Thoracic aorta (tissue), 2 donors: ENCODE results near the gene SHROOM4. TPM values are rescaled to one million over a fixed set of nuclear protein-coding genes. Genes with fewer than 3 reads are reported as not detected.

Experiments
- ATAC-seq: fragments of 150-250 bp; one replicate; pipeline ENCODE4 v1.8.0; 2017; ENCODE audit warnings: low read depth; ENCODE audit not compliant: insufficient number of reproducible peaks, low FRiP score
- DNase-seq: peaks from one replicate; pipeline ENCODE4 v3.0.0-alpha.2; 2020; ENCODE audit warnings: low spot score
- H3K27ac ChIP-seq, 2 donors: fragments of 200-600 bp; sonication (generic); 1 replicate in 1 of 2; 2 replicates in 1 of 2; pipeline ENCODE4 v1.5.1; 2016; ENCODE audit warnings: mild to moderate bottlenecking in 2 of 2, moderate library complexity in 2 of 2
- H3K27me3 ChIP-seq: fragments of 200-600 bp; sonication (generic); replicated peaks from 2 replicates; pipeline ENCODE4 v1.6.0; 2016; ENCODE audit warnings: mild to moderate bottlenecking; ENCODE audit not compliant: insufficient read depth
- H3K36me3 ChIP-seq: fragments of 200-600 bp; sonication (generic); one replicate; pipeline ENCODE4 v1.5.1; 2016
- H3K4me1 ChIP-seq, 2 donors: fragments of 200-600 bp; sonication (generic); 1 replicate in 1 of 2; 2 replicates in 1 of 2; pipeline versions ENCODE4 v1.5.1 to v1.6.0; 2016; ENCODE audit warnings: low read depth in 2 of 2, mild to moderate bottlenecking in 1 of 2; ENCODE audit not compliant: control insufficient read depth in 1 of 2
- H3K4me3 ChIP-seq: fragments of 200-600 bp; sonication (generic); 2 replicates; pipeline ENCODE4 v1.5.1; 2016; ENCODE audit warnings: mild to moderate bottlenecking
- H3K9me3 ChIP-seq: fragments of 200-600 bp; sonication (generic); 2 replicates; pipeline ENCODE4 v1.5.1; 2016
- total RNA-seq, 2 donors: library from RNA; depleted of rRNA; stranded (reverse); fragments of >200 nt; gene quantifications; one replicate each; pipeline versions ENCODE4 v1.1.0 to v1.2.3, GENCODE V29; 2016
- TF ChIP-seq, protein P1 (sequence below): fragments of 200-600 bp; sonication (generic); IDR thresholded peaks from one replicate; pipeline ENCODE4 v1.5.1; 2019; ENCODE audit warnings: antibody characterized with exemption

The SHROOM4 gene
- total RNA-seq, 2 donors from 2014 or later: 16.0 to 24.2 TPM

DNA sequence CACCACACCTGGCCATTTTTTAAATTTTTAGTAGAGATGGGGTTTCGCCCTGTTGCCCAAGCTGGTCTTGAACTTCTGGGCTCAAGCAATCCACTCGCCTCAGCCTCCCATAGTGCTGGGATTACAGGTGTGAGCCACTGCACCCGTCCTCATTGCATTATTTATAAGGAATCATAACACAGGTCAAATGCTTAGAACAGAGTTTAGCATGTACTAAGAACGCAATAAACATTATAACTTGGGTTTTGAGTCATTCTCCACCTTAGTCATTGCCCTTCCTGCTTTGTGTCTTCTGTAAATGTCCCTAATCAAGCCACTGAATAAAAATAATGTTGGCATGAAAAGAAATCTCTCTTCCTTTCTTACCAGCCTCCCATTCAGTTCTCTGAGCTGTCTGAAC lies 38.5 kb upstream of the SHROOM4 start:
- TF ChIP-seq, protein P1, sequence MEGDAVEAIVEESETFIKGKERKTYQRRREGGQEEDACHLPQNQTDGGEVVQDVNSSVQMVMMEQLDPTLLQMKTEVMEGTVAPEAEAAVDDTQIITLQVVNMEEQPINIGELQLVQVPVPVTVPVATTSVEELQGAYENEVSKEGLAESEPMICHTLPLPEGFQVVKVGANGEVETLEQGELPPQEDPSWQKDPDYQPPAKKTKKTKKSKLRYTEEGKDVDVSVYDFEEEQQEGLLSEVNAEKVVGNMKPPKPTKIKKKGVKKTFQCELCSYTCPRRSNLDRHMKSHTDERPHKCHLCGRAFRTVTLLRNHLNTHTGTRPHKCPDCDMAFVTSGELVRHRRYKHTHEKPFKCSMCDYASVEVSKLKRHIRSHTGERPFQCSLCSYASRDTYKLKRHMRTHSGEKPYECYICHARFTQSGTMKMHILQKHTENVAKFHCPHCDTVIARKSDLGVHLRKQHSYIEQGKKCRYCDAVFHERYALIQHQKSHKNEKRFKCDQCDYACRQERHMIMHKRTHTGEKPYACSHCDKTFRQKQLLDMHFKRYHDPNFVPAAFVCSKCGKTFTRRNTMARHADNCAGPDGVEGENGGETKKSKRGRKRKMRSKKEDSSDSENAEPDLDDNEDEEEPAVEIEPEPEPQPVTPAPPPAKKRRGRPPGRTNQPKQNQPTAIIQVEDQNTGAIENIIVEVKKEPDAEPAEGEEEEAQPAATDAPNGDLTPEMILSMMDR: no peak
- no peak for ATAC-seq
- no peaks in the 10 kb centered on the region for H3K36me3 ChIP-seq

GRCh38 chrX:50842221-50842620 lies 28.2 kb upstream of the SHROOM4 start:
- H3K4me3 ChIP-seq: no peak overlapping the region
- H3K9me3 ChIP-seq: no peaks in the 10 kb centered on the region
- DNase-seq (no peak), ATAC-seq (no peak)
- no peak overlapping the region for H3K27ac ChIP-seq
- H3K4me1 ChIP-seq: no peaks in the 10 kb centered on the region
- TF ChIP-seq, protein P1: no peak
- no peaks in the 10 kb centered on the region for H3K36me3 ChIP-seq
- no peaks in the 10 kb centered on the region for H3K27me3 ChIP-seq

More for the DNA sequence above, 38.5 kb upstream of the SHROOM4 start:
- H3K4me3 ChIP-seq: no peak overlapping the region
- DNase-seq: no peak
- H3K27ac ChIP-seq: no peak overlapping the region
- no peaks in the 10 kb centered on the region for H3K9me3 ChIP-seq
- no peaks in the 10 kb centered on the region for H3K27me3 ChIP-seq
- H3K4me1 ChIP-seq: no peaks in the 10 kb centered on the region

DNA sequence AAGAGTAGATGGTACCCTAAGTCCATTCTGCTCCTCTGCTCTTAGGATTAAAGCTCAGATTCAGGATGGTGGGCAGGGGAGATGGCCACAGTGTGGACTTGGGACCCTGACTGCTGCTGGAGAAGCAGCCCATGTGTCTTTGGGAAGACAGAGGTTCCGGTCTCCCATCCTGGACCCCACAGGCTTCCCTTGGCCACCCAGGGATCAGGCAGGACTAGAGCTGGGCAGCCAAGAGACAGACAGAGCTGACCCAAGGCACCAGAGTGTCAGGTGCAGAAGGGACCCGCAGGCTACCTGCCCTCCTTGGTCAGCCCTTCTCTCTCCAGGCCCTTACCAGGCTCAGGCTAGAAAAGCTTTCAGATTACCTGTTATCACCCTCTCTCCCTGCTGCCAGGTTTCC lies 25.7 kb upstream of the SHROOM4 start:
- ATAC-seq (no peak), DNase-seq (no peak)
- H3K27ac ChIP-seq: no peak overlapping the region
- TF ChIP-seq, protein P1: no peak
- H3K4me3 ChIP-seq: no peak overlapping the region
- H3K4me1 ChIP-seq: no peaks in the 10 kb centered on the region
- no peaks in the 10 kb centered on the region for H3K9me3 ChIP-seq
- no peaks in the 10 kb centered on the region for H3K36me3 ChIP-seq
- no peaks in the 10 kb centered on the region for H3K27me3 ChIP-seq

DNA sequence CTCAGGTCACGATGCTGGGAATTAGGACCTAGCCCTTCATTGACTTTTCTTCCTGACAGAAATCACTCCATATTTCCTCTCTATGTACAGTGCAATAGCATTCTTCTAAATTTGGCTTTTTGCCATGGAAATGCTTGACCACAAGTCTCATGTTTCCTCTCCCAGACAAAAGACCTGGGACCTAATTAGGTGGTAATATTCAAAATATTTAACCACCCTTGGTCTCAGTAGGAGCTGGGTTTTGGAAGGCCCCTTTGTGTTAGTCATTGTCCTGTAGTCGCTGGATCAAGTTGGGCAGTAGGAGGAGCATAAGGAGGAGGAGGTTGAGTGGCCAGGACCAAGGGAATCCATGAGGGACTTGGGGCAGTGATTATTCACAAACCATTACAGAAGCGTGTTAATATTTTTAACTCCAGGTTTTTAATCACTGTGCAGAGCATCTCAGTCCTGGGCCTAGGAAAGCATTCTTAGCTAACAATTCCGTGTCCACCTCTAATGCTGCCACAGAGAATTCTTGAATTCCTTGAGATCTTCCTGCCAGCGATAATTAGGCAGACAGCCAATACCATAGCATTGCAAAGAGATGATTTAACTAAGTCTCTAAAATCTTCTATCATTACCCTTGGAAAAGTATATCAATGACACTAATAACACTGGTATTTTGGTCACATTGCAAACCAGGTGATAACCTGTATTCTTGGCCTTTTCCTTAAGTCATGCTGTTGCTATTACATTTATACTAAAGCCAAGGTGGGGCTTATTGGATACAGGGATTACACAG lies 25.0 kb upstream of the SHROOM4 start:
- Histone ChIP-seq H3K27me3 (no peaks in the 10 kb centered on the region), H3K9me3 (no peaks in the 10 kb centered on the region), H3K4me3 (no peak overlapping the region), H3K36me3 (no peaks in the 10 kb centered on the region), H3K27ac (no peak overlapping the region), H3K4me1 (no peaks in the 10 kb centered on the region)
- DNase-seq (no peak), ATAC-seq (no peak)
- TF ChIP-seq, protein P1: no peak

DNA sequence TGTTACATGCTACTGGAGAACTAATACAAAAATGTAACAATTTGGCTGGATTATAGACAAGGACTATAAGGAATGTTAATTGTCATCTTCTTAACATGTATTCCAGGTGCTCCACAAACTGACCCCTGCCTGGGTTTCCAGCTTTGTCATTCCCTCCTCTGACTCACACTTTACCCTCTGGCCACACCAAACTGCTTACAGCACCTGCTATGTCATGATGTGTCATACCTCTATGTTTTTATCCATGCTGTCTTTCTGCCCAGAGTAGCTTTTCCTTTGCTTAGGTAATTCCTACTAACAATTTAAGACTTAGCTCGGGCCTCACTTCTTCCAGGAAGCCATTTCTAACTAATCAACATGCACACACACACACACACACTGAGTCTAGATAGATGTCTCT lies 14.0 kb upstream of the SHROOM4 start:
- H3K36me3 ChIP-seq: no peaks in the 10 kb centered on the region
- H3K27ac ChIP-seq: no peak overlapping the region
- ATAC-seq (no peak), DNase-seq (no peak)
- no peaks in the 10 kb centered on the region for H3K27me3 ChIP-seq
- TF ChIP-seq, protein P1: no peak
- H3K4me3 ChIP-seq: no peak overlapping the region
- no peaks in the 10 kb centered on the region for H3K4me1 ChIP-seq
- no peaks in the 10 kb centered on the region for H3K9me3 ChIP-seq
